Neural crest cell (in vitro differentiated cells): ENCODE results near the gene UTS2. TPM values are rescaled to one million over a fixed set of nuclear protein-coding genes. Genes with fewer than 3 reads are reported as not detected.

Source experiments
- DNase-seq: peaks from one replicate; pipeline ENCODE4 v3.0.0; 2021; ENCODE audit warnings: low read depth, mixed read lengths, low spot score
- H3K27ac Mint-ChIP-seq: one replicate; pipeline ENCODE4 v1.8.0; 2021; ENCODE audit warnings: mild to moderate bottlenecking, mixed read lengths; ENCODE audit not compliant: unreplicated experiment
- H3K27me3 Mint-ChIP-seq: 2 replicates; pipeline ENCODE4 v1.8.0; 2021; ENCODE audit warnings: low read depth, mild to moderate bottlenecking, mixed read lengths
- H3K36me3 Mint-ChIP-seq: 2 replicates; pipeline ENCODE4 v1.8.0; 2021; ENCODE audit warnings: low read depth, mild to moderate bottlenecking, mixed read lengths
- H3K4me1 Mint-ChIP-seq: 2 replicates; pipeline ENCODE4 v1.8.0; 2021; ENCODE audit warnings: mixed read lengths
- H3K4me3 Mint-ChIP-seq: one replicate; pipeline ENCODE4 v1.8.0; 2021; ENCODE audit warnings: mild to moderate bottlenecking, mixed read lengths
- H3K9me3 Mint-ChIP-seq: 2 replicates; pipeline ENCODE4 v1.8.0; 2021; ENCODE audit warnings: mixed read lengths
- CTCF ChIP-seq: fragments of 200-600 bp; sonication (generic); conservative IDR thresholded peaks from 2 replicates; pipeline ENCODE4 v1.5.0; 2021; ENCODE audit warnings: antibody characterized with exemption, mild to moderate bottlenecking
- total RNA-seq: library from RNA; stranded (reverse); gene quantifications from 2 replicates; pipeline ENCODE4 v1.2.1, GENCODE V29; 2021

Gene UTS2
- total RNA-seq, 1 donor from 2014 or later = not detected

GRCh38 chr1:7839526-7839925, 13.3 kb downstream of the UTS2 start:
- Mint-ChIP-seq H3K4me3 (no peak overlapping the region), H3K36me3 (peaks cover 39% of the 10 kb centered on the region), H3K27ac (no peak overlapping the region), H3K9me3 (peaks cover 12% of the 10 kb centered on the region), H3K27me3 (no peaks in the 10 kb centered on the region), H3K4me1 (peaks cover 3% of the 10 kb centered on the region)
- TF ChIP-seq CTCF = no peak
- no peak for DNase-seq

- no peak for TF ChIP-seq CTCF
- H3K4me3 Mint-ChIP-seq = no peak overlapping the region
- H3K27me3 Mint-ChIP-seq = no peaks in the 10 kb centered on the region
- peaks cover 12% of the 10 kb centered on the region for H3K9me3 Mint-ChIP-seq
- H3K4me1 Mint-ChIP-seq = peaks cover 2% of the 10 kb centered on the region
- H3K36me3 Mint-ChIP-seq = peaks cover 39% of the 10 kb centered on the region
- no peak overlapping the region for H3K27ac Mint-ChIP-seq
- DNase-seq = no peak
These were observed 14.2 kb downstream of the UTS2 start for GRCh38 chr1:7838714-7839113.

- peaks cover 18% of the 10 kb centered on the region for H3K36me3 Mint-ChIP-seq
- H3K27ac Mint-ChIP-seq = no peak overlapping the region
- H3K27me3 Mint-ChIP-seq = no peaks in the 10 kb centered on the region
- DNase-seq = no peak
- H3K4me3 Mint-ChIP-seq = no peak overlapping the region
- H3K4me1 Mint-ChIP-seq = no peaks in the 10 kb centered on the region
- no peak for TF ChIP-seq CTCF
- peaks cover 2% of the 10 kb centered on the region for H3K9me3 Mint-ChIP-seq
These were observed 19.8 kb downstream of the UTS2 start for GRCh38 chr1:7833035-7833434.

- peaks cover 8% of the 10 kb centered on the region for H3K36me3 Mint-ChIP-seq
- H3K27me3 Mint-ChIP-seq = no peaks in the 10 kb centered on the region
- no peak overlapping the region for H3K27ac Mint-ChIP-seq
- H3K9me3 Mint-ChIP-seq = no peaks in the 10 kb centered on the region
- TF ChIP-seq CTCF = no peak
- no peaks in the 10 kb centered on the region for H3K4me1 Mint-ChIP-seq
- no peak for DNase-seq
- H3K4me3 Mint-ChIP-seq = no peak overlapping the region
These were observed 21.4 kb downstream of the UTS2 start for GRCh38 chr1:7831458-7831857.

GRCh38 chr1:7827126-7827955, 25.5 kb downstream of the UTS2 start:
- Mint-ChIP-seq H3K36me3 (no peaks in the 10 kb centered on the region), H3K4me3 (no peak overlapping the region), H3K9me3 (no peaks in the 10 kb centered on the region), H3K27me3 (no peaks in the 10 kb centered on the region), H3K27ac (no peak overlapping the region), H3K4me1 (no peaks in the 10 kb centered on the region)
- no peak for DNase-seq
- TF ChIP-seq CTCF = no peak
